Mesodermal cell (in vitro differentiated cells): Measurements from ENCODE around the gene SEC22C.

Source experiments
- H3K27ac ChIP-seq: 2 replicates; pipeline ENCODE4 v1.7.0; 2013; ENCODE audit warnings: mild to moderate bottlenecking, low read depth, low read length, moderate library complexity; ENCODE audit not compliant: severe bottlenecking
- H3K36me3 ChIP-seq: 2 replicates; pipeline ENCODE4 v1.7.1; 2013; ENCODE audit warnings: mild to moderate bottlenecking, low read length, moderate library complexity; ENCODE audit not compliant: control insufficient read depth, insufficient read depth
- H3K4me1 ChIP-seq: one replicate; pipeline ENCODE4 v1.7.1; 2013; ENCODE audit warnings: mild to moderate bottlenecking, low read length; ENCODE audit not compliant: insufficient read depth, control insufficient read depth, poor library complexity, severe bottlenecking
- H3K4me3 ChIP-seq: 2 replicates; pipeline ENCODE4 v1.7.0; 2013; ENCODE audit warnings: low read length, control low read depth, mild to moderate bottlenecking; ENCODE audit not compliant: insufficient read depth, poor library complexity, severe bottlenecking; ENCODE audit errors: extremely low read depth
- H3K9me3 ChIP-seq: 2 replicates; pipeline ENCODE4 v1.7.1; 2013; ENCODE audit warnings: mild to moderate bottlenecking, low read length, moderate library complexity; ENCODE audit not compliant: control insufficient read depth
- WGBS, 2 experiments: methylation state at CpG; one replicate each; pipeline ENCODE4 v1.1.5; 2013; ENCODE audit warnings: missing lambda C conversion rate in 2 of 2; ENCODE audit not compliant: insufficient coverage in 2 of 2; 5-methylcytosine and 5-hydroxymethylcytosine counted together

SEC22C gene

GRCh38 chr3:42503957-42504333, 77.8 kb downstream of the SEC22C start:
- peaks cover 3% of the 10 kb centered on the region for H3K4me1 ChIP-seq
- no peak overlapping the region for H3K27ac ChIP-seq
- H3K36me3 ChIP-seq = no peaks in the 10 kb centered on the region
- no peaks in the 10 kb centered on the region for H3K9me3 ChIP-seq
- no peak overlapping the region for H3K4me3 ChIP-seq
- WGBS, 2 experiments = 86 to 100% methylated on average over 3 to 4 of the region's 4 CpGs

DNA sequence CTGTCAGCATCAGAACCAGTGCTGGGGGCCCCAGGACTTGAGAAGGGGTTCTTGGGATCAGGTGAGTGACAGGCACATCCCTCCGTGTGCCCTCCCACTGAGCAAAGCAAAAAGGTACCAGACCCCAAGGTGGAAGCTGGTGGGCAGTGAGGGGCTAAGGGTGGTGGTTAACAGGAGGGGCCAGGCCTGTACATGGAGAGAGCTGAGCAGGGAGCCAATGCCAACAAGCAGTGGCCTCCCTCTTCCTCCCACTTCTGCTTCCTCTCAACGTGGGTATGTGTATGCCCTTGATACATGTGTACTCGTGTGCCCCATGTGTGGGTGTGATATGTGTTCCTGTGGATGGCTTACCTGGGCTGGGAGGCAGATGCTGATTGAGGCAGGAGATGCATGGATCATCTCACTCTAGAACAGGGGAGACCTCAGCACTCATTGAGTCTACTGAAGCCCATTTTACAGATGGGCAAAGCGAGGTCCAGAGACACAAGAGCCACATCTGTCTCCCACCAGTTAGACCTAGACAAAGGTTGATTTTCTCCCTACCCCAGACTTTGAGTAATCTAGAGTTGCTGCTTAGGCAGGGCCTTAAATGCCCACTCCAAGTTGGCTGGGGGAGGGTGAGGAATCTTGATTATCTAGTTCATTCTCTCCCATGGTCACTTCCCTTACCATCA, 78.4 kb downstream of the SEC22C start:
- no peak overlapping the region for H3K4me3 ChIP-seq
- H3K36me3 ChIP-seq = no peaks in the 10 kb centered on the region
- H3K27ac ChIP-seq = no peak overlapping the region
- H3K4me1 ChIP-seq = peaks cover 3% of the 10 kb centered on the region
- WGBS, 2 experiments = 86 to 89% methylated on average over 2 of the region's 4 CpGs
- no peaks in the 10 kb centered on the region for H3K9me3 ChIP-seq

- peak within 1 kb of the TSS; percentile 43 for H3K4me3 ChIP-seq
- H3K9me3 ChIP-seq = no peaks in the 10 kb centered on the region
- peaks cover 3% of the 10 kb centered on the region for H3K4me1 ChIP-seq
- H3K27ac ChIP-seq = no peak within 1 kb of the TSS
- no peaks in the 10 kb centered on the region for H3K36me3 ChIP-seq
- 11 to 18% methylated on average over 35 to 38 of the region's 69 CpGs for WGBS, 2 experiments
Measured at GRCh38 chr3:42502429-42503250, 79.1 kb downstream of the SEC22C start, which contains the start of gene VIPR1. TSS of gene VIPR1 (plus strand) at chr3:42502643. CDS start at chr3:42502736, 93 bp downstream.

DNA sequence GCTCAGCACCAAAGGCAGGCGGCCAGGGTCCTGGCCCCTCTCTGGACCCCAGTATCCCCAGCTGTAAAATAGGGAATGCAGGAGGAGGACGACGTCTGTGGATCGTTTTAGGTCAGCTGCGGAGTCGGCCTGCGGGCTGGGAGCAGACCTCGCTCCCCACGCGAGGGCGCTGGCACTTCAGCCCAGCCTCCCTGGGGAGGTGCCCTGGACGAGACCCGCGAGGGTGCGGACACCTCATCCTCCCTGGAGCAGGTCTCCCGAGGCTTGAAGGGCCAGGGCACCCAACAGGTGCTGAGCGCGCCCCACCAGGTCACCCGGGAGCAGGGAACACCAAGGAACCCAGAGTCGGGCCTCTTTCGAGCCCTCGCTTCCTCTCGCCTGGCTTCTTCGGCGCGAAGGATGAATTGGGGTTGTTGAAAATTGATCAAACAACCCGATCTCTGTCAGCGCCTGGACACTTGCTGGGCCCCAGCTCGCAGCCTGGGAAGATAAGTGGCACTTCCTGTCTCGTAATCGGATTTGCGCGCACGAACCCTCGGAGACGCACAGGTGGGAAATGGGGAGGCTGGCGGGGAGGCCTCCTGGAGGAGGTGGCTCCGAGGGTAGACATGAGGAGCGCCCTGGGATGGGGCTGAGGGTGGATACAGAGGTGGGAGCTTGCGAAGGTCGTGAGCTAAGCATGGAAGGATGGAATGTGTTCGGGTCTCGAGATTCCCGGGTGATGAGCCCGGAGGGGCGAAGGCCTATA, 79.9 kb downstream of the SEC22C start:
- WGBS, 2 experiments = 1% methylated on average over 40 to 43 of the region's 46 CpGs
- H3K4me3 ChIP-seq = peak overlapping the region; percentile 43
- no peak overlapping the region for H3K27ac ChIP-seq
- no peaks in the 10 kb centered on the region for H3K36me3 ChIP-seq
- H3K4me1 ChIP-seq = peaks cover 3% of the 10 kb centered on the region
- no peaks in the 10 kb centered on the region for H3K9me3 ChIP-seq

GRCh38 chr3:42501321-42501680, 80.5 kb downstream of the SEC22C start:
- Histone ChIP-seq H3K27ac (no peak overlapping the region), H3K36me3 (no peaks in the 10 kb centered on the region), H3K4me1 (peaks cover 5% of the 10 kb centered on the region), H3K9me3 (no peaks in the 10 kb centered on the region), H3K4me3 (peak overlapping the region; percentile 43)
- 0 to 7% methylated on average over 18 to 27 of the region's 27 CpGs for WGBS, 2 experiments

DNA sequence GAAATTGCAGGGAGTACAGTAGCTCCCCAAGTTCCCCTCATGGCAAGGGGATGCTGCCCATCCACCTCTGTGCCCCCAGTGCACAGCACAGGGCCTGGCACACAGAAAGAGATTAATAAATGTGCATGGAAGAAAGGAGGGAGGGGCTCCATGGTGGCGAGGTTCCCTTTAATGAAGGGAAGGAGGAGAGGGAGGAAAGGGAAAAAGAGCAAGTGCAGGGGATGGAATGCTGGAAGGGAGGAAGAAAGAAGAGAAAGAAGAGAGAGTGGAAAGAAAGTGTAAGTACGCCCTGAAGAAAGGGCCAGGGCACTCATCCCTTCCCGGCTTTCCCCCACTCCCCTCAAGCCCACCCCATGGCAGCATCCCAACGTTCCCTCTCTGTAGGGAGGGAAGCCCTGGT, 80.9 kb downstream of the SEC22C start:
- Histone ChIP-seq H3K4me3 (no peak overlapping the region), H3K9me3 (no peaks in the 10 kb centered on the region), H3K4me1 (peaks cover 8% of the 10 kb centered on the region), H3K27ac (no peak overlapping the region), H3K36me3 (no peaks in the 10 kb centered on the region)
- WGBS, 2 experiments = 10 to 42% methylated on average over 1 to 2 of the region's 4 CpGs

- WGBS, 2 experiments = no CpG with 5 or more reads among the region's 2 CpGs
- Histone ChIP-seq H3K9me3 (no peaks in the 10 kb centered on the region), H3K4me3 (no peak overlapping the region), H3K27ac (no peak overlapping the region), H3K36me3 (no peaks in the 10 kb centered on the region), H3K4me1 (peaks cover 8% of the 10 kb centered on the region)
Measured at GRCh38 chr3:42500091-42500490, 81.7 kb downstream of the SEC22C start.

GRCh38 chr3:42499478-42499871, 82.3 kb downstream of the SEC22C start:
- no peaks in the 10 kb centered on the region for H3K9me3 ChIP-seq
- H3K27ac ChIP-seq = no peak overlapping the region
- H3K4me1 ChIP-seq = peaks cover 8% of the 10 kb centered on the region
- 81% methylated on average over 3 of the region's 3 CpGs; no CpG with 5 or more reads in 1 of the 2 experiments for WGBS, 2 experiments
- no peak overlapping the region for H3K4me3 ChIP-seq
- H3K36me3 ChIP-seq = no peaks in the 10 kb centered on the region

DNA sequence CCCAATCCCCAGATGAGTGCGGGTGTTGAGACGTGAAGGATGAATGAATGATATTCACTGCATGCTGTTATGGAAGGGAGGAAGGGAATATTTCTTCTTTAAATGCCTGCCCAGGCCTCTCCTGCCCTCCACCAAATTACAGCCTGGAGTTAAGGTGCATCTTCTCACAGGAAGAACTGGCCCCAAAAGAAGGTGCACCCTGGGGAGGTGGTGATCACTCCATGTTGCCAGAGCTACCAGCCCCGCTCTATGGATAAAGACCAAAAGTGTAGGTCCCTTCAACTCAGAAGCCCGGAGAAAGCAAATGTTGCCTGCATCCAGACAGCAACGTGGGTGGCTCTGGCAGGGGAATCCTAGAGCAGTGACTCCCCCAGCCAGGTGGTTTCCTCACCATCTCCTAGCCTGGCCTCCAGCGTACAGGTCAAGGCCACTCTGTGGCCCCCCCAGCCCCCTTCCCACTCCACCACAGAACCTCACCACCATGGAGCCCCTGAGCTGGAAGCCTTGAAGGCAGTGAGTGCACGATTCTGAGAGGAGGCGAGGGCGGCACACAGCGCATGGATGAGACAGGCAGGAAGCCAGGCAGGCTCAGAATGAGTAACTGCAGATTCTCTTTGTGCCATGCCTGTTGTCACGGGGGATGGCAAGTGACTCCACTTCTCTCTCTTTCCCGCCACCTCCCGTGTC, 82.8 kb downstream of the SEC22C start:
- Histone ChIP-seq H3K36me3 (no peaks in the 10 kb centered on the region), H3K4me3 (no peak overlapping the region), H3K4me1 (peaks cover 8% of the 10 kb centered on the region), H3K27ac (no peak overlapping the region), H3K9me3 (no peaks in the 10 kb centered on the region)
- WGBS, 2 experiments = 85 to 96% methylated on average over 7 to 9 of the region's 13 CpGs

DNA sequence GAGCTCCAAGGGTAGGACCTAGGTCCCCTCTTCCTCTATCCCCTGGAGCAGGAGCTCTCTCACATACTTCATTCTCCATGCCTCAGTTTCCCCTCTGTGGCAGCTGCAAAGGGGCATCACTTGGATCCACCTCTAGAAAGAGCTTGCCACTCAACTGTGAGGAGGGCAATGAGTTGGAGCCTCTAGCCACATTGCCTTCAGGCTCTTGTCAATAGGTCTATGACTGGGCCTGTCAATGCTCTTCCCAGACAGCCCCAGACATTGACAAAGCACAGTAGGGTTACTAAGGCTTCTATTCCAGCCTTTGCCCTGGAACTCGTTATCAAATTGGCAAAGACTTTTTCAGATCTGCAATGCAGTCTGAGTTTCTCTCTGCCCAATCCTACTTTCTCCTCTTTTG, 83.7 kb downstream of the SEC22C start:
- H3K4me3 ChIP-seq = no peak overlapping the region
- peaks cover 8% of the 10 kb centered on the region for H3K4me1 ChIP-seq
- WGBS, 2 experiments = 74 to 82% methylated on average over 1 of the region's 1 CpG
- H3K27ac ChIP-seq = no peak overlapping the region
- no peaks in the 10 kb centered on the region for H3K36me3 ChIP-seq
- H3K9me3 ChIP-seq = no peaks in the 10 kb centered on the region
